H1 (cell line): ENCODE data around the gene HPX. TPM values are rescaled to one million over a fixed set of nuclear protein-coding genes. Genes with fewer than 3 reads are reported as not detected.

Experiments
- BRCA1 ChIP-seq: IDR thresholded peaks from 2 replicates; pipeline ENCODE4 v1.6.1; 2012; ENCODE audit warnings: low read depth, low read length, improper control_type of control experiment
- CBX8 ChIP-seq: fragments of 300-800, 300-1000 bp; sonication (generic); IDR thresholded peaks from 2 replicates; pipeline ENCODE4 v1.7.1; 2016; ENCODE audit warnings: low read depth, low read length, borderline replicate concordance
- POU5F1 ChIP-seq: IDR thresholded peaks from 2 replicates; pipeline ENCODE4 v1.6.1; 2011; ENCODE audit warnings: low read depth, mild to moderate bottlenecking, low read length, moderate library complexity
- SRF ChIP-seq: IDR thresholded peaks from 2 replicates; pipeline ENCODE4 v1.6.1; 2011; ENCODE audit warnings: mild to moderate bottlenecking, low read depth, low read length, moderate library complexity
- polyA plus RNA-seq, 7 experiments: library from polyadenylated mRNA; depleted of rRNA in 3 of 7; stranded (reverse) in 5 of 7; unstranded in 2 of 7; fragments of >200 nt in 5 of 7; fragments of 200-250 nt in 2 of 7; gene quantifications; 1 replicate in 5 of 7; 2 replicates in 1 of 7; 4 replicates in 1 of 7; pipeline versions ENCODE4 v1.2.1 to v1.2.3, GENCODE V29; 2011 to 2013; ENCODE audit warnings: missing spikeins in 2 of 7, mixed read lengths in 2 of 7
- total RNA-seq: library from RNA; stranded (reverse); fragmentation: NEBNext Ultra II Directional; extraction: Animal tissue kit (Norgen Biotek cat#: 25700); gene quantifications from 2 replicates; pipeline ENCODE4 v1.2.1, GENCODE V29; 2021

HPX gene
- total and polyA plus RNA-seq, 2 of the 8 experiments (the other 6 are each of a cell fraction or from before 2014, with no cell fraction given), result 0.80 to 0.97 TPM

GRCh38 chr11:6390718-6391469 is 49.9 kb downstream of the HPX start (continued):
- TF ChIP-seq POU5F1 (no peak), CBX8 (no peak), SRF (no peak), BRCA1 (no peak)
- TF ChIP-seq, all 59 proteins: peak for 0
